Measurements from ENCODE around the gene RUNX1.

The RUNX1 gene
- total RNA-seq, result 67.6 to 90.4 (median 79.0) reads per million in 3 donors

- Histone ChIP-seq H3K36me3 (ENCODE audit: control insufficient read depth, insufficient read depth, low read length) (no peaks in the 10 kb centered on the region), H3K9me3 (ENCODE audit: control insufficient read depth, low read length) (no peaks in the 10 kb centered on the region), H3K4me3 (ENCODE audit: insufficient read depth, low read depth, low read length, poor library complexity, severe bottlenecking) (peak within 1 kb of the TSS; percentile 72), H3K27me3 (replicated peaks; ENCODE audit: control insufficient read depth, insufficient read depth, low read length, poor library complexity, severe bottlenecking) (no peaks in the 10 kb centered on the region), H3K4me1 (ENCODE audit: control insufficient read depth, insufficient read depth, low read length, poor library complexity, severe bottlenecking) (peaks cover 48% of the 10 kb centered on the region), H3K27ac (ENCODE audit: insufficient read depth, low read length, poor library complexity, severe bottlenecking) (peak within 1 kb of the TSS; percentile 92)
- DNase-seq, result peak; percentile 73 to 78 (median 75)
Measured at GRCh38 chr21:35048706-35049617, at the start of gene RUNX1. RUNX1 (minus strand) TSS chr21:35049302.

DNA sequence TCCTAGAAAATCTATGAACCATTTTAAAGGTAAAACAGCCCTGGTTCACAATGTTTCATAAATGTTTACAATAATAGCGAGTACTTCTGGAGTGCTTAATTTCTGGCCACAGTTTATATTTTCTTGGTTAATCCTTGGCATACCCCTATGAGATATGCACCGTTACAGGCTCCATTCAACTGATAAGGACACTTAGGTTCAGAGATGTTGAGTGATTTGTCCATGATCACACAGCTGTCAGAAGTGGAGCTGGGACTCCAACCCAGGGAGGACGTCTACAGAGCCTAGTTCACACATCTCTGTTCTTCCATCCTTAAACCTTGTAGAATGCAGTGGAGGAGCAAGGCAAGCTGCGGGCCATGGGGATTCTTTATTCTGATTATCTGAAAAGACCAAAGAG is 48.4 kb upstream of the RUNX1 start:
- H3K27ac ChIP-seq (ENCODE audit: insufficient read depth, low read length, poor library complexity, severe bottlenecking), result no peak overlapping the region
- H3K4me3 ChIP-seq (ENCODE audit: insufficient read depth, low read depth, low read length, poor library complexity, severe bottlenecking), result no peak overlapping the region
- no peaks in the 10 kb centered on the region for H3K36me3 ChIP-seq (ENCODE audit: control insufficient read depth, insufficient read depth, low read length)
- H3K27me3 ChIP-seq (replicated peaks; ENCODE audit: control insufficient read depth, insufficient read depth, low read length, poor library complexity, severe bottlenecking), result no peaks in the 10 kb centered on the region
- no peaks in the 10 kb centered on the region for H3K9me3 ChIP-seq (ENCODE audit: control insufficient read depth, low read length)
- no peak for DNase-seq
- H3K4me1 ChIP-seq (ENCODE audit: control insufficient read depth, insufficient read depth, low read length, poor library complexity, severe bottlenecking), result no peaks in the 10 kb centered on the region

GRCh38 chr21:35096959-35097358 is 47.9 kb upstream of the RUNX1 start:
- Histone ChIP-seq H3K27me3 (replicated peaks; ENCODE audit: control insufficient read depth, insufficient read depth, low read length, poor library complexity, severe bottlenecking) (no peaks in the 10 kb centered on the region), H3K4me3 (ENCODE audit: insufficient read depth, low read depth, low read length, poor library complexity, severe bottlenecking) (no peak overlapping the region), H3K36me3 (ENCODE audit: control insufficient read depth, insufficient read depth, low read length) (no peaks in the 10 kb centered on the region), H3K27ac (ENCODE audit: insufficient read depth, low read length, poor library complexity, severe bottlenecking) (no peak overlapping the region), H3K4me1 (ENCODE audit: control insufficient read depth, insufficient read depth, low read length, poor library complexity, severe bottlenecking) (no peaks in the 10 kb centered on the region), H3K9me3 (ENCODE audit: control insufficient read depth, low read length) (no peaks in the 10 kb centered on the region)
- DNase-seq, result no peak

GRCh38 chr21:35095859-35096291 is 46.8 kb upstream of the RUNX1 start:
- Histone ChIP-seq H3K9me3 (ENCODE audit: control insufficient read depth, low read length) (no peaks in the 10 kb centered on the region), H3K27ac (ENCODE audit: insufficient read depth, low read length, poor library complexity, severe bottlenecking) (no peak overlapping the region)
- DNase-seq, result no peak

GRCh38 chr21:35093514-35093913 is 44.4 kb upstream of the RUNX1 start:
- no peak for DNase-seq
- Histone ChIP-seq H3K27me3 (replicated peaks; ENCODE audit: control insufficient read depth, insufficient read depth, low read length, poor library complexity, severe bottlenecking) (no peaks in the 10 kb centered on the region), H3K36me3 (ENCODE audit: control insufficient read depth, insufficient read depth, low read length) (no peaks in the 10 kb centered on the region), H3K27ac (ENCODE audit: insufficient read depth, low read length, poor library complexity, severe bottlenecking) (no peak overlapping the region), H3K4me3 (ENCODE audit: insufficient read depth, low read depth, low read length, poor library complexity, severe bottlenecking) (no peak overlapping the region), H3K4me1 (ENCODE audit: control insufficient read depth, insufficient read depth, low read length, poor library complexity, severe bottlenecking) (no peaks in the 10 kb centered on the region), H3K9me3 (ENCODE audit: control insufficient read depth, low read length) (no peaks in the 10 kb centered on the region)

More at GRCh38 chr21:35095859-35096291, 46.8 kb upstream of the RUNX1 start:
- H3K36me3 ChIP-seq (ENCODE audit: control insufficient read depth, insufficient read depth, low read length), result no peaks in the 10 kb centered on the region
- H3K4me3 ChIP-seq (ENCODE audit: insufficient read depth, low read depth, low read length, poor library complexity, severe bottlenecking), result no peak overlapping the region
- no peaks in the 10 kb centered on the region for H3K4me1 ChIP-seq (ENCODE audit: control insufficient read depth, insufficient read depth, low read length, poor library complexity, severe bottlenecking)
- H3K27me3 ChIP-seq (replicated peaks; ENCODE audit: control insufficient read depth, insufficient read depth, low read length, poor library complexity, severe bottlenecking), result no peaks in the 10 kb centered on the region

DNA sequence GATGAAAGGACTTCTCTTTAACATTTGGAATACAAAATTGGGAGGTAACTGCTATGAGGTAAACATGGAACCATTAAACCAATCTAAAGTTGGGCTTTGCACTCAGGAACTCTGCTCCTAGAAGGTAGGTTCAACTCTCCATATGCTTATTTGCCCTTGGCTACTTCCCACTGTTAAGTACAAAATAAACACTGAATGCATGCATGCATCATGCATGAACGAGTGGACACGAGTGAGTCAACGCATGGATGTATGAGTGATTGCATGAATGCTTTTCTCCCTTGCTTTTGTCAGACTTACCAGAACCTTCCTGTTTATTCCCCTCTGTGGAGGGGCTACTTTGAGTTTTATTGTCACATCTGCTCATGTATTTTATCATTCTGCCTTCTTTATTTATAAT is 42.4 kb upstream of the RUNX1 start:
- Histone ChIP-seq H3K36me3 (ENCODE audit: control insufficient read depth, insufficient read depth, low read length) (no peaks in the 10 kb centered on the region), H3K4me3 (ENCODE audit: insufficient read depth, low read depth, low read length, poor library complexity, severe bottlenecking) (no peak overlapping the region), H3K9me3 (ENCODE audit: control insufficient read depth, low read length) (no peaks in the 10 kb centered on the region), H3K27ac (ENCODE audit: insufficient read depth, low read length, poor library complexity, severe bottlenecking) (no peak overlapping the region), H3K27me3 (replicated peaks; ENCODE audit: control insufficient read depth, insufficient read depth, low read length, poor library complexity, severe bottlenecking) (no peaks in the 10 kb centered on the region), H3K4me1 (ENCODE audit: control insufficient read depth, insufficient read depth, low read length, poor library complexity, severe bottlenecking) (no peaks in the 10 kb centered on the region)
- DNase-seq, result no peak

DNA sequence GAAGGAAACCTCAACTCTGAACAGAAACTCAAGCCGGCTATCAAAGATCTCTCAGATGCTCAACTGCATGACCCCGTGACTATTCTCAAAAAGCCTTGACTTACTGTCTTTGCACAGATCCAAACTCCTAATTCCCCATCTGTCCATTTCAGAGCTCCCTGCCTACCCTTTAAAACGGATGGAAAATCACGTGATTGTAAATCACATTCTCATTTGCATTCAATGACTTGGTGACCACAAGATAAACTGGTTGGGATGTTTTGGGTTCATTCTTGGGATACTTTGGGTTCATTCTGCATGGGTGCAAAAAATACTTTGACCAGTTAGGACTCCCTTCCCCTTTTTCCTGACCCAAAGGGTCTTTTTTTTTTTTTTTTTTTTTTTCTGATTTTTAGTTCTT is 41.3 kb upstream of the RUNX1 start:
- no peaks in the 10 kb centered on the region for H3K27me3 ChIP-seq (replicated peaks; ENCODE audit: control insufficient read depth, insufficient read depth, low read length, poor library complexity, severe bottlenecking)
- no peaks in the 10 kb centered on the region for H3K36me3 ChIP-seq (ENCODE audit: control insufficient read depth, insufficient read depth, low read length)
- no peak overlapping the region for H3K27ac ChIP-seq (ENCODE audit: insufficient read depth, low read length, poor library complexity, severe bottlenecking)
- DNase-seq, result no peak
- H3K4me1 ChIP-seq (ENCODE audit: control insufficient read depth, insufficient read depth, low read length, poor library complexity, severe bottlenecking), result no peaks in the 10 kb centered on the region
- H3K9me3 ChIP-seq (ENCODE audit: control insufficient read depth, low read length), result no peaks in the 10 kb centered on the region
- H3K4me3 ChIP-seq (ENCODE audit: insufficient read depth, low read depth, low read length, poor library complexity, severe bottlenecking), result no peak overlapping the region

DNA sequence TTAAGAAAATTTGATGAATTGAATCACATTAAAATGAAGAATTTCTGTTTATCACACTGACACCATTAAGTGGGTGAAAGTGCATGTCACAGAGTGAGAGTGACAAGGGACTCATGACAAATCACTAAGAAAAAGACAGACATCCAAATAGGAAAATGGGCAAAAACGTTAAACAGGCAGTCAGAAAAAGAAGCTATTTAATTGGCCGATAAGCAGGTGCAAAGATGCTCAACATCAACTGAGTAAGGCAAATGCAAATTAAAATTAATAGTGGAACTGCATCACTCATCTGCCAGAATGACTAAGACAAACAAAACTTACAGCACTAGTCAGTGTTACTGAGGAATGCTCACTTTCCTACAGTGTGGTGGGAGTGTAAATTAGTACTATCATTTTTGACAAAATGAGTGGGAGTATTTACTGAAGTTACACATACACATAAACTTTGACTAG is 39.2 kb upstream of the RUNX1 start:
- DNase-seq, result no peak
- H3K4me1 ChIP-seq (ENCODE audit: control insufficient read depth, insufficient read depth, low read length, poor library complexity, severe bottlenecking), result no peaks in the 10 kb centered on the region
- H3K36me3 ChIP-seq (ENCODE audit: control insufficient read depth, insufficient read depth, low read length), result no peaks in the 10 kb centered on the region
- no peak overlapping the region for H3K4me3 ChIP-seq (ENCODE audit: insufficient read depth, low read depth, low read length, poor library complexity, severe bottlenecking)
- no peaks in the 10 kb centered on the region for H3K9me3 ChIP-seq (ENCODE audit: control insufficient read depth, low read length)
- no peaks in the 10 kb centered on the region for H3K27me3 ChIP-seq (replicated peaks; ENCODE audit: control insufficient read depth, insufficient read depth, low read length, poor library complexity, severe bottlenecking)
- H3K27ac ChIP-seq (ENCODE audit: insufficient read depth, low read length, poor library complexity, severe bottlenecking), result no peak overlapping the region

DNA sequence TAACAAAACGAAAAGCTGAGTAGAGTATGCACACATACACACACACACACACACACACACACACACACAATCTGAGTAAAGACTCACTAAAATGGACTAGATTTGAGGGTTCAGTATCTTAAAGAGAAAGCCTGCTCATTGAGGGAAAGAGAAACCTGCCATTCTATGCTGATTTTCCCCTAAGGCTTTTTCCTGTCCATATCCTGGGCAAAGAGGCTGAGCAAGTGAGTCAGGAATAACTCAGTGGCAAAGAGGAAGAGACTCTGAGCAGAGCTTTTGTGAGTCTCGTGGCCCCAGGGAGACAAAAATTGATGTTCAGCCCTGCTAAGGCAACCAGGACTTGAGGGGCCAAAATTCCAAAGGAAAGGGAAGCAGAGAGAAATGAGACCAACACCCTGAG is 37.3 kb upstream of the RUNX1 start:
- Histone ChIP-seq H3K36me3 (ENCODE audit: control insufficient read depth, insufficient read depth, low read length) (no peaks in the 10 kb centered on the region), H3K27ac (ENCODE audit: insufficient read depth, low read length, poor library complexity, severe bottlenecking) (no peak overlapping the region), H3K9me3 (ENCODE audit: control insufficient read depth, low read length) (no peaks in the 10 kb centered on the region), H3K4me3 (ENCODE audit: insufficient read depth, low read depth, low read length, poor library complexity, severe bottlenecking) (no peak overlapping the region), H3K4me1 (ENCODE audit: control insufficient read depth, insufficient read depth, low read length, poor library complexity, severe bottlenecking) (no peaks in the 10 kb centered on the region), H3K27me3 (replicated peaks; ENCODE audit: control insufficient read depth, insufficient read depth, low read length, poor library complexity, severe bottlenecking) (no peaks in the 10 kb centered on the region)
- no peak for DNase-seq

DNA sequence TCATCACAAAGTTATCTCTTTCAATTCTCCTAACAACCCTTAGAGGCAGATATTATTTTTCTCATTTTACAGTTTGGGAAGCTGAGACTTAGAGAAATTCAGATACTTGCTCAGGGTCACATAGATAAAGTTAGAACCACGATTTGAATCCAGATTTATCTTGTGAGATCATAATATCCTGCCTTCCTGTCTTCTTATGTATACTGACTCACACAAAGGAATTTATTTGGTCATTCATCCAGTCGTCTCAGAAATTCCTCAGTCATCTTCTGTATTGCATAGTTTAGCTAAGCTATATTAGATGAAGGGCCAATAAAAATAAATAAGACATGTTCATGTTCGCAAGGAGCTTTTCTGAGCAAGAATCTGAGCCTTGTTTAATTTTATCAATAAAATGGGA is 35.8 kb upstream of the RUNX1 start:
- no peak for DNase-seq
- Histone ChIP-seq H3K4me1 (ENCODE audit: control insufficient read depth, insufficient read depth, low read length, poor library complexity, severe bottlenecking) (no peaks in the 10 kb centered on the region), H3K9me3 (ENCODE audit: control insufficient read depth, low read length) (no peaks in the 10 kb centered on the region), H3K27ac (ENCODE audit: insufficient read depth, low read length, poor library complexity, severe bottlenecking) (no peak overlapping the region), H3K27me3 (replicated peaks; ENCODE audit: control insufficient read depth, insufficient read depth, low read length, poor library complexity, severe bottlenecking) (no peaks in the 10 kb centered on the region), H3K4me3 (ENCODE audit: insufficient read depth, low read depth, low read length, poor library complexity, severe bottlenecking) (no peak overlapping the region), H3K36me3 (ENCODE audit: control insufficient read depth, insufficient read depth, low read length) (no peaks in the 10 kb centered on the region)
